Left ventricle myocardium inferior (tissue), 1 donor: ENCODE results near the gene POTEF. TPM values are rescaled to one million over a fixed set of nuclear protein-coding genes. Genes with fewer than 3 reads are reported as not detected.
"Not testable (repeated sequence)": the region's sequence is repeated elsewhere in the genome, so short reads cannot be mapped to it uniquely, and the experiment has no call there.

Source experiments
- DNase-seq: peaks from one replicate; pipeline ENCODE4 v3.0.0-alpha.2; 2020
- H3K27ac ChIP-seq: fragments of 200-600 bp; replicated peaks from 2 replicates; pipeline ENCODE4 v1.8.0; 2021
- H3K27me3 ChIP-seq: fragments of 200-600 bp; 2 replicates; pipeline ENCODE4 v1.8.0; 2021; ENCODE audit warnings: low read depth
- H3K36me3 ChIP-seq: fragments of 200-600 bp; 2 replicates; pipeline ENCODE4 v1.8.0; 2021
- H3K4me1 ChIP-seq: fragments of 200-600 bp; 2 replicates; pipeline ENCODE4 v1.8.0; 2021
- H3K4me3 ChIP-seq: fragments of 200-600 bp; 2 replicates; pipeline ENCODE4 v1.8.0; 2021; ENCODE audit warnings: mild to moderate bottlenecking, moderate library complexity
- H3K9me3 ChIP-seq: fragments of 200-600 bp; replicated peaks from 2 replicates; pipeline ENCODE4 v1.8.0; 2021
- intact Hi-C: fragments of 100-400 bp; cut with micrococcal nuclease; formaldehyde crosslinking; loops from one replicate; pipeline ENCODE4 v1.11.0; 2022
- total RNA-seq: library from RNA; stranded (reverse); fragmentation: NEBNext Ultra II Directional; extraction: Animal tissue kit (Norgen Biotek cat#: 25700); gene quantifications from one replicate; pipeline ENCODE4 v1.2.1, GENCODE V29; 2021
- TF ChIP-seq, protein P1 (sequence below): fragments of 200-600 bp; IDR thresholded peaks from 2 replicates; pipeline ENCODE4 v1.8.0; 2021; ENCODE audit warnings: antibody characterized with exemption, mild to moderate bottlenecking, borderline replicate concordance
- donor health status: DM: no; HTN: yes; CAD: no; lungs with severe emphysema.

Gene POTEF
- total RNA-seq, 1 donor from 2014 or later = not detected

DNA sequence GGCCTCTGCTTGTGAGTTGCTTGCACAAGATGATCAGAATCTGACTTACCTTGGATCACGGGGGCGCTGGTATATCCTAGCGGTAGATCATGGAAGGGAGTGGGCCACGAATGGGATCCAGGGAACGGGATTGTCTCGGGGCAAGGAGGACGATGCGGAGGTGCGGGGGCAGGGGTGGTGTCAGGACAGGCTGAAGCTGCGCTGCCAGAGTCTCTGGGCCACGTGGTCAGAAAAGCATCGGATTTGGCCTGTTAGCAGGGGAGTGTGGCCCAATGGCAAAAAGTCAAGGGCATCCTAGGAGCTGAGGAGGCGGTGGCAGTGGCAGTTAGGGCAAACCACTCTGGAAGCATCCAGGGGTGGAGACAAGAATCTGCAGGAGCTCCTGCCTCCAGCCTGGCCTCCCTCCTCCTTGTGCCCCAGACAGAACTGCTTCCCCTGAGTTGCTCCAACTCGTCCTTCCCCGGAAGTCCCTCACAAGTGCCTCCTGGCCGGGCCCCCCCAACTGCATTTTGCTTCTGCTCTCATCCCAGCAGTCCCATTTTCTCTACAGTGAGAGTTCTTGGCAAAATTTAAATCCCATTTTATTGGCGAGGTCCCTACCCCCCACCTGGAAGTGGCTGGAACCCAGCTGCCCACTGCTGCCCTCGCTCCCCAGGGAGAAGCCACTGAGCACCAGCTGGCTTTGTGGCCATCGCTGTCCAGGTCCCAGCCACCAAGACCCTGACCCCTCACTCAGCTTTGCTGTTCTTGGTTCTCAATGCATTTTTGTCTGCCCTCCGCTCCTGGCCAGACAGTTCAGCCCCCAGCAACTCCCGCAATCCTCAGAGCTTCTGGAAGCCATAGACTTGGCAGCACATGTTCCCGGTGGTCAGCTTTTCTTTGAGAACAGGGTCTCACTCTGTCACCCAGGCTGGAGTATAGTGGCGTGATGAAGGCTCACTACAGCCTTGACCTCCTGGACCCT lies 21.4 kb upstream of the POTEF start:
- no peak for DNase-seq

DNA sequence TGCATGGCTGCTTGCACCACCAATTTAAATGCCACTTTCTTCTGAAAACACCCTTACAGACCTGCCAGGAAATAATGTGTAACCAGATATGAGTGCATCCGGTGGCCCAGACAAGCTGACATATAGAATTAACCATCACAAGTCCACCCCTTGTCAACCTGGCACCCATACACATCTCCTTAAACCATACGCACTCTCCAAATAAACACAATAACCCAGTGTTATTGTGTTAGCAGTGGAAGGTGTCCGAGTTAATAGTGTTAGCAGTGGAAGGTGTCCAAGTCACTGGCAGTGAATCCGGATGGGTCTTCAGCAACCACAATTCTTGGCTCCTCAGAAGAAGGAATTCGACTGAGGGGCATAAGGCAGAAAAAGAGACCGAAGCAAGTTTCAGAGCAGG lies 19.5 kb upstream of the POTEF start:
- H3K4me3 ChIP-seq, DNase-seq, H3K4me1 ChIP-seq, H3K9me3 ChIP-seq, H3K27ac ChIP-seq, intact Hi-C loops: not testable (repeated sequence)
- Histone ChIP-seq H3K27me3 (peaks cover 19% of the 10 kb centered on the region), H3K36me3 (peaks cover 17% of the 10 kb centered on the region)

More for the DNA sequence above, 21.4 kb upstream of the POTEF start:
- H3K27ac ChIP-seq = no peak overlapping the region
- intact Hi-C loops = no loop called here
- H3K9me3 ChIP-seq = no peaks in the 10 kb centered on the region
- TF ChIP-seq, protein P1, sequence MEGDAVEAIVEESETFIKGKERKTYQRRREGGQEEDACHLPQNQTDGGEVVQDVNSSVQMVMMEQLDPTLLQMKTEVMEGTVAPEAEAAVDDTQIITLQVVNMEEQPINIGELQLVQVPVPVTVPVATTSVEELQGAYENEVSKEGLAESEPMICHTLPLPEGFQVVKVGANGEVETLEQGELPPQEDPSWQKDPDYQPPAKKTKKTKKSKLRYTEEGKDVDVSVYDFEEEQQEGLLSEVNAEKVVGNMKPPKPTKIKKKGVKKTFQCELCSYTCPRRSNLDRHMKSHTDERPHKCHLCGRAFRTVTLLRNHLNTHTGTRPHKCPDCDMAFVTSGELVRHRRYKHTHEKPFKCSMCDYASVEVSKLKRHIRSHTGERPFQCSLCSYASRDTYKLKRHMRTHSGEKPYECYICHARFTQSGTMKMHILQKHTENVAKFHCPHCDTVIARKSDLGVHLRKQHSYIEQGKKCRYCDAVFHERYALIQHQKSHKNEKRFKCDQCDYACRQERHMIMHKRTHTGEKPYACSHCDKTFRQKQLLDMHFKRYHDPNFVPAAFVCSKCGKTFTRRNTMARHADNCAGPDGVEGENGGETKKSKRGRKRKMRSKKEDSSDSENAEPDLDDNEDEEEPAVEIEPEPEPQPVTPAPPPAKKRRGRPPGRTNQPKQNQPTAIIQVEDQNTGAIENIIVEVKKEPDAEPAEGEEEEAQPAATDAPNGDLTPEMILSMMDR = no peak
- H3K4me1 ChIP-seq = no peaks in the 10 kb centered on the region
- no peak overlapping the region for H3K4me3 ChIP-seq
- H3K27me3 ChIP-seq = peaks cover 11% of the 10 kb centered on the region
- peaks cover 34% of the 10 kb centered on the region for H3K36me3 ChIP-seq

DNA sequence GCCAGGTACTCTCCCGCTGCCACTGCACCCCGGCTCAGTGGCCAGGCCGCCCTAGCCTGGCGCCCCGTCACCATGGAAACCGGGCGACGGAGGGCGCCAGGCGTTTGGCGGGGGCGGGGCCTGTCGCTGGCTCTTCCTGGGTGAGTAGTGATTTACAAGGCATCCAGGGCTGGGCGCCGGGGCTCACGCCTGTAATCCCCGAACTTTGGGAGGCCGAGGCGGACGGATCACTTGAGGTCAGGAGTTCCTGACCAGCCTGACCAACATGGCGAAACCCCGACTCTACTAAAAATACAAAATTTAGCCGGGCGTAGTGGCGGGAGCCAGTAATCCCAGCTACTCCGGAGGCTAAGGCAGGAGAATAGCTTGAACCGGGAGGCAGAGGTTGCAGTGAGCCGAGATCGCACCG lies 16.0 kb upstream of the POTEF start, which contains the start of gene CCDC74B:
TSS of gene CCDC74B (minus strand) at position 107 of the 409 bp plus-strand sequence. CDS start 116 bp downstream, outside the sequence.
- H3K36me3 ChIP-seq, intact Hi-C loops, H3K4me1 ChIP-seq, H3K27ac ChIP-seq, H3K9me3 ChIP-seq: not testable (repeated sequence)
- H3K27me3 ChIP-seq = peaks cover 26% of the 10 kb centered on the region
- H3K4me3 ChIP-seq = peak within 1 kb of the TSS; percentile 60
- peak; percentile 40 for DNase-seq

DNA sequence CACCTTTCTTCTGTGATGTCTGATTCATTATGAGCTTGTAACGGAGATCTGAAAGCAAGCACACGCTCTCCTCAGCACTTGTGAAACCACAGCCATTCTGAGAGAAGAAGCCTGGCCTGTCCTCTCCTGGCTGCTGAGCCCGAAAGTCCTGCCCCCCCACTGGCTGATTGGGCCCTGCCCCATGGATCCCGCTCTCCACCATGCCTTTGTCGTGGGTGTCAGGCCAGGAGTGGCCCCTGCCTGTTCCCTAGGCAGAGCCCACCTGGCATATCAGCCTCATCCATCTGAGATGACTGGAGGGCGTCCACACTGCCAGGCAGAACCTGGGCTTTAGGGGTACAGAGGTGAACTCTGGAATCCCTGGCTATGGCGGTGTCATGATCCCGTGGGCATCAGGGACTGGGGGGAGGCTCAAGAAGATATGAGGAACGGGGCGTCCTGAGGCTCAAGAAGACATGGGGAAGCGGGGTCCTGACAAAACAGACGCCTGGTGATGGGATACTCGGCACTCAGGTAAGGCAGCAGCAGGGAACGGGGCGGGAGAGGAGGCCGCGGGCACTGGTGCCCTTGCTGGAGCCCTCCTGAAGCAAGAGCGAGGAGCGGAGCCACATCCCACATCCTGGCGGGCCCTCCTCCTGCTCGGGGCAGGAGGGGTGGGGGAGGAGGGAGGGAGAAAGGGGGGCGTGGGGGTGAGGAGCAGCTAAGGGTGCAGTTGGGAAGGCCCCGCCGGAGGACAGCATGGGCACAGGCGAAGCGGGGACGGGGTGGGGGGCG lies 14.4 kb upstream of the POTEF start:
- H3K27ac ChIP-seq, intact Hi-C loops, H3K36me3 ChIP-seq, DNase-seq, H3K4me1 ChIP-seq, H3K9me3 ChIP-seq: not testable (repeated sequence)
- Histone ChIP-seq H3K27me3 (peaks cover 26% of the 10 kb centered on the region), H3K4me3 (peak overlapping the region; percentile 60)

DNA sequence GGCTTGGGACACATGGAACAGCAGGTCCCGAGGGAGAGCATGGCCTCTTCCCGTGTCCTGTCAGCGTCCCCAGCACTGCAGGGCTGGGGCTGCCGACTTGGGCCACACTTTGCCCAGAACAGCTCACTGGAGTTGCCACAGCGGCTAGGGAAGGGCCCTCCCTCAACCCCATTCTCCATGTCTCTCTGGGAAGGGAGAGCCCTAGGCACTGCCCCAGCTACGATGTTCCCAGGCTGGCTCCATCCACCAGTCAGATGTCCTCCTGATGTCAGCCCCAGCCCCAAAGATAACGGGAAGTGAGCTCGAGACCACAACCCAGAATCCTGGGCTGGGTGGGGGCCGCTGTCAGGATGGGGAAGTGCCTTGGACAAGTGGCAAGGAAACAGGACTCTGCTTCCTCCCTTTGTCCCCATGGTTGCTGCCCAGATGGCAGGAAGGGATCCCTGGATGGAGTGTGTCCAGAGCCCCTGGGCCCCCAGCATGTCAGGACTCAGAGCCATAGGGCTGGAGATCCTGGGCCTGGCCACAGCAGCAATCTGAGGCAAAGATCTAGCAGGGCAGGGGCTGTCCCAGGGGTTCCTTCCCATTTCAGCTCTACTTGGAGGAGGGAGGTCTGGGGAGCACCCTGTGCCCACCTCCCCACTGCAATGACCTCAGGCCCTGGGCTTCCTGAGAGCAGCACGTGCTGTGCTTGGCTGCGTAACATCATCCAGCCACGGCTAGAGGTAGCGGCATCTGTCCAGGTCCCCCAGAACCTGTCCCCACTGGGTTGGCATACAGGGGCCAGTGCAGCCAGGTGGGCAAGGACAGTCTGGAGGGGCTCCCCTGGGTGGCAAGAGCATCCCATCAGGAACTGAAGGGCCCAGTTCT lies 13.6 kb upstream of the POTEF start:
- peaks cover 26% of the 10 kb centered on the region for H3K27me3 ChIP-seq
- intact Hi-C loops = not testable (repeated sequence)

DNA sequence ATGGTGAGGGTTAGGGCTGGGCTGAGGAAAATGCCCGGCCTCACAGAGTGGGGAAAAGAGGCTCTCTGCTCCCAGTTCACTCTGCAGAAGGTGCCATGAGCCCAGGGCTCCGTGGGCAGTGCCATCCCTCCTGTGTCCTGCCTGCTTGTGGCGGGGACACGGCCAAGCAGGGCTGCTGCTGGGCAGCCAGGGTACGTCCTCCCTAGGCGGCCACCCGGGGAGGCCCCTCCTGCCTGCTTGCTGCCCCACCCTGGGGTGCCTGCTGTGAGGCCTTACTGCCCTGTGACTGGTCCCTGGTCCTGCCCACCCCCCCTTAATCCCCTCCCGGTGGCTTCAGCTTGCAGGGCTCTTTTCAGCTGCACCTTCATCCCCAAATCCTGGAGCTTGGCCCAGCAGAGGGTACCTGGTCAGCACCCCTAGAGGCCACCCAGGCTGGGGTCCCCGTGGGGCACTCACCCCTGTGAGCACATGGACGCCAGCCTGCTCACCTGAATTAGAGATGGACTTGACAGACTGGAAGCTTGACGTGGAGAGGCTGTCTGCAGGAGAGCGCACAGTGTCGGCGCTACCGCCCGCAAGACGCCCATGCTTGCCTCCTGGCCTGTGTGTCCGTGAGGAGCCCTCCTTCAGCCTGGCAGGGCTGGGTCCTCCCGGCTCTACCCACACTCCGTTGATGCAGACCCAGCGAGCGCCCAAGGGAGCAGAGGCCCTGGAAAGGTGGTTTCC lies 12.8 kb upstream of the POTEF start:
- DNase-seq, H3K4me3 ChIP-seq, intact Hi-C loops: not testable (repeated sequence)

More for the DNA sequence above, 13.6 kb upstream of the POTEF start:
- H3K4me1 ChIP-seq, H3K4me3 ChIP-seq, H3K9me3 ChIP-seq, H3K27ac ChIP-seq, DNase-seq, H3K36me3 ChIP-seq: not testable (repeated sequence)

DNA sequence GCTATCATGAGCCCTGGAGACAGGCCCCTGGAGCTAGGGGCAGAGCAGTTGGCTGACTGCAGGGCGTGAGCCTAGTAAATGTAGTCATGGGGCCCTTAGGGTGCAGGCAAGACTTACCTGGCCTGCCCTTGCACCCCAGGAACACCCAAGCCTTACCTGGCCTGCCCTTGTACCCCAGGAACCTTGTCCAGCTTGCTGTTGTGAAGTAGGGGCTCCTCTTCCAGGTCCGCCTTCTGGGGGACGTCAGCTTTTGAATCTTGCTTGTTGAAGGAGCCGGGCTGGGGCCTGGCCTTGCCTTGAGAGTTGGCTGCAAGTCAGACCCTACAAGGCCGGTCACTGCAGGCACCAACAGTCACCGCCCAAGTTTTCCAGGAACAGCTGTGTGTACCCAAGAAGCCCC lies 12.0 kb upstream of the POTEF start:
- peaks cover 18% of the 10 kb centered on the region for H3K27me3 ChIP-seq
- H3K9me3 ChIP-seq, H3K4me1 ChIP-seq, H3K36me3 ChIP-seq, H3K27ac ChIP-seq, intact Hi-C loops, H3K4me3 ChIP-seq, DNase-seq: not testable (repeated sequence)

More for the DNA sequence above, 12.8 kb upstream of the POTEF start:
- not testable (repeated sequence) for H3K27ac ChIP-seq, H3K9me3 ChIP-seq, H3K4me1 ChIP-seq, H3K36me3 ChIP-seq
- H3K27me3 ChIP-seq = peaks cover 26% of the 10 kb centered on the region

DNA sequence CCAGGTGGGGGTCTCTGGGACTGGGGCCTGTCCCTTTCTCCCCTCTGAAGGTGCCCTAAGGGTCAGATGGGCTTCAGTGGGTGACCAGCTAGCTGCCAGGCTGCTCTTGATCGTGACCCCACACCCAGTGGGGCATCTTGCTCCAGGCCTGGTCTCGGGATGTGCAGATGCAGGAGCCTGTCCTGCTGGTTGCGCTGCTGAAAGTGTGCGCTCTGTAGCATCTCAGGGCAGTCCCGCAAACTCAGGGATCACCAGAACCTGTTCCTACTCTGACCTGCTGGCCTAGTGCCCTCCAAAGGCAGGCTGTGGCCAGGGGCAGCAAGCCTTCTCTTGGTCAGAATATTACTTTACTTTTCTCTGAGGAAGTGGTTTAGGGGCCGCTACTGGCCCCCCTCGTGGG lies 11.5 kb upstream of the POTEF start:
- H3K9me3 ChIP-seq, DNase-seq, H3K4me3 ChIP-seq, H3K27ac ChIP-seq, H3K4me1 ChIP-seq, H3K36me3 ChIP-seq, intact Hi-C loops: not testable (repeated sequence)
- H3K27me3 ChIP-seq = peaks cover 21% of the 10 kb centered on the region

DNA sequence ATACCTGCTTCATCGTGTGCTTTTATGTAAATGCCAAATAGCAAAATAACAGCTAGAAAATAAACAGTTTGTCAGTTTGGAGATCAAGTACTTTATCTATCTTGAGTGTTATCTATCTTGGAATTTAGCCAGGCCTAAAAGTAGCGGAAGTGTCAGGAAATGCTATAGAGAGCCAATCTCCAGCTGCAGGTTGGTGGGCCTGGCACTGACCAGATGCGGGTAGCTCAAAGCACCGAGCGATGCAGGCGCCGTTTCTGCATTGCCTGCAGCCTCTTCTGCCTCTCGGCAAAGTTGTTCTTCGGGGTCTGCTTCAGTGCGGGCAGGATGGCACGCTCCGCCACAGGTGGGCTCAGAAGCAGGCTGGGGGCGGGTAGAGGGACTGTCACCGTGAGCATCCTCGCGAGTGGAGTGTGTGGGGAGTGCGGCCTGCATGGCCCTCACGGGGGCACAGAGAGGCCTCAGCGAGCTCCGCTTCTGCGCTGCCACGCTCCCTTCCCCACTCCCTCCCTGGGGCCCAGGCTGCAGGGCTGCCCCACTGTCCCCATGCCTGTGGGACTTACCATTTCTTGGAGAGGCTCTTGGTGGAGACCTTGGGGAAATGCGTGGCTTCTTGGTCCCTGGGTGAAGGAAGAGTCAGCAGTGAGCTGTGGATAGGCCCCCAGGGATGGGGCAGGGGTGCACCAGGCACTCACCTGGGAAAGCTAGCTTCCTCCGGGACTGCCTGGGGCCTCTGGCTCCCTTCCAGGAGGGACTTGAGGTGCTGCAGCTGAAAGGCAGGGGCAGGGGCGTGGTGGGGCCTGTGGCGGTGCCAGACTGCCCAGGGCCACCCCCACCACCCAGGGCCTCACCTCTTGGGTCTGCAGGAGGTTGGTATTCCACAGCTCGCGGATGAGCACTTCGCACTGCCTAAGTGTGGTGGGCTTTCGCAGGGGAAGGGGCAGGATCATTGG lies 10.6 kb upstream of the POTEF start:
- H3K4me1 ChIP-seq, DNase-seq, intact Hi-C loops, H3K9me3 ChIP-seq, H3K27ac ChIP-seq, H3K4me3 ChIP-seq, H3K36me3 ChIP-seq: not testable (repeated sequence)
- H3K27me3 ChIP-seq = peaks cover 18% of the 10 kb centered on the region

DNA sequence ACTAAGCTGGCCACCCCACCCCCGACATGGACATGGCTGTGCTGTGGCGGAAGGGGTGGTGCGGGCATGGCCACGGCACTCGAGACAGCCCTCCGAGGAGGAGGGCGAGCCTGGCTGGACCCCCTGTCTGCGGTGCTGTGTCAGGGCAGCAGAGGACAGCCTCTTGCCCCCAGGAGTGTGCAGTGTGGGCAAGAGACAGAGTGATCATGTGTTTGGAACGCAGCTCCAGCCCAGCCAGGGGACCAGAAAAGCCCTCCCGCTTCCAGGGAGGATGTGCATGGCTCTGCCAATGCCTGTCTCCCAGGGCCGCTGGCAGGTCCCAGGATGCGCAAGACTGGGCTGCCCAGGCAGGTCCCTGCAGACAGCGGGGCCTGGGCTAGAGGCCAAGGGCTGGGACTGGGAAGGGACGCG lies 9.8 kb upstream of the POTEF start:
- DNase-seq, H3K4me3 ChIP-seq, H3K4me1 ChIP-seq, H3K36me3 ChIP-seq, H3K27ac ChIP-seq, H3K9me3 ChIP-seq, intact Hi-C loops: not testable (repeated sequence)
- peaks cover 13% of the 10 kb centered on the region for H3K27me3 ChIP-seq
